Activated T-helper 2 cell treated with anti-CD3 and anti-CD28 coated beads, Interferon-gamma antibody, Interleukin-2, Interleukin-4, amounts not matched to agents 10 μg/mL and 5 μg/mL and 100 μg/mL, durations not matched to agents 14 hours and 24 hours and 36 hours (primary cell): ENCODE results near the gene PHACTR2. TPM values are rescaled to one million over a fixed set of nuclear protein-coding genes. Genes with fewer than 3 reads are reported as not detected.
"Not testable (repeated sequence)": the region's sequence is repeated elsewhere in the genome, so short reads cannot be mapped to it uniquely, and the experiment has no call there.

Experiments
- DNase-seq: peaks from one replicate; pipeline ENCODE4 v3.0.0; 2021; ENCODE audit warnings: low spot score
- H3K27ac Mint-ChIP-seq: one replicate; pipeline ENCODE4 v1.8.0; 2021; ENCODE audit warnings: mixed read lengths
- H3K27me3 Mint-ChIP-seq: one replicate; pipeline ENCODE4 v1.8.0; 2021; ENCODE audit warnings: low read depth, mixed read lengths
- H3K36me3 Mint-ChIP-seq: one replicate; pipeline ENCODE4 v1.8.0; 2021; ENCODE audit warnings: low read depth, mixed read lengths
- H3K4me1 Mint-ChIP-seq: one replicate; pipeline ENCODE4 v1.8.0; 2021; ENCODE audit warnings: low read depth, mixed read lengths
- H3K4me3 Mint-ChIP-seq: one replicate; pipeline ENCODE4 v1.8.0; 2021; ENCODE audit warnings: low read depth, mild to moderate bottlenecking, moderate library complexity, mixed read lengths
- H3K9me3 Mint-ChIP-seq: one replicate; pipeline ENCODE4 v1.8.0; 2021; ENCODE audit warnings: mixed read lengths
- intact Hi-C: fragments of 100-400 bp; cut with micrococcal nuclease; formaldehyde crosslinking; loops from one replicate; pipeline ENCODE4 v1.15.1; 2023
- total RNA-seq: library from RNA; stranded (reverse); gene quantifications from 2 replicates; pipeline ENCODE4 v1.2.3, GENCODE V29; 2022

Gene PHACTR2
- total RNA-seq, 1 donor from 2014 or later, result 45.4 TPM

- H3K9me3 Mint-ChIP-seq, result no peaks in the 10 kb centered on the region
- no peak for DNase-seq
- intact Hi-C loops, result no loop called here
Measured at GRCh38 chr6:143838395-143838794, 160.6 kb downstream of the PHACTR2 start.

DNA sequence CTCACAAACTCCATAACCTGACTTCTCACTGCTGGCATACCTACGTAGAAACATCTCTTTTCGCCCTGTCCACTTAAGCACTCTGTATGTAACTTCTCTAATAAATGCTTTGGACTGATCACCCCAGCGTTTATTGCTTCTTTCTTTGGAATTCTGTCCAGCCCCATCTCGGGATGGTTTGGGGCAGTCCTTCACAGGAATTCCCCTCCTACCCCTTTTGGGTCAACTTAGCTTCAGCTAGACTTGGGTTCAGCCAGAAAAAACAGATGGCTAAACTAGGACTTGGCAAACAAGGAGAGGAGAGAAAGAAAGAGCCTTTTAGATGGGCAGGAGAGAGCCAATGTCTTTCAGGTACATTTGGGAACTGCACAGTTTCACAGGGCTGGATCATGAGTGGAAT is 161.4 kb downstream of the PHACTR2 start:
- no peaks in the 10 kb centered on the region for H3K9me3 Mint-ChIP-seq
- DNase-seq, result no peak
- no peak overlapping the region for H3K27ac Mint-ChIP-seq
- H3K4me3 Mint-ChIP-seq, result no peak overlapping the region
- no peaks in the 10 kb centered on the region for H3K27me3 Mint-ChIP-seq
- intact Hi-C loops, result no loop called here
- peaks cover 9% of the 10 kb centered on the region for H3K4me1 Mint-ChIP-seq
- peaks cover 7% of the 10 kb centered on the region for H3K36me3 Mint-ChIP-seq

More at GRCh38 chr6:143838395-143838794, 160.6 kb downstream of the PHACTR2 start:
- Mint-ChIP-seq H3K4me1 (peaks cover 6% of the 10 kb centered on the region), H3K27me3 (no peaks in the 10 kb centered on the region), H3K36me3 (no peaks in the 10 kb centered on the region), H3K27ac (no peak overlapping the region), H3K4me3 (no peak overlapping the region)

DNA sequence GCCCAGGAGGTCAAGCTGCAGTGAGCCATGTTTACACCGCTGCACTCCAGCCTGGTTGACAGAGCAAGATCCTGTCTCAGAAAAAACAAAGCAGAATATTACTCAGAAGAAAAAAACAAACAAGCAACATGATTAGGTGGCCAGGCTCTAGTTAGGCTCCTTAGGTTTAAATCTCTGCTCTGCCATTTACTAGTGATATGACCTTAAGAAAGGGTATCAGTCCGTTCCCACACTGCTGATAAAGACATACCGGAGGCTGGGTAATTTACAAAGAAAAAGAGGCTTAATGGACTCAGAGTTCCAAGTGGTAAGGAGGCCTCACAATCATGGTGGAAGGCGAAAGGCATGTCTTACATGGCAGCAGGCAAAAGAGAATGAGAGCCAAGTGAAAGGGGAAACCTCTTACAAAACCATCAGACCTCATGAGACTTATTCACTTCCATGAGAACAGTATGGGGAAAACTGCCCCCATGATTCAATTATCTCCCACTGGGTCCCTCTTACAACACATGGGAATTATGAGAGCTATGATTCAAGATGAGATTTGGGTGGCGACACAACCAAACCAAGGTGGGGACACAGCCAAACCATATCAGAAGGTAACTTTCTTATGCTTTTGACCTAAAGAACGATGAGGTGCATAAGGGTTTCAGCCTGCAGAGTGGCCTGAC is 163.0 kb downstream of the PHACTR2 start:
- Mint-ChIP-seq H3K27ac (no peak overlapping the region), H3K4me3 (no peak overlapping the region), H3K27me3 (no peaks in the 10 kb centered on the region), H3K4me1 (peaks cover 13% of the 10 kb centered on the region), H3K9me3 (no peaks in the 10 kb centered on the region), H3K36me3 (peaks cover 20% of the 10 kb centered on the region)
- intact Hi-C loops, result loop anchor here (5.0 to 10.0 kb wide), 2 partner anchors 163 to 386 kb away; partner anchors contain the start of genes ADAT2, PEX3 and PHACTR2
- no peak for DNase-seq

- Mint-ChIP-seq H3K27me3 (no peaks in the 10 kb centered on the region), H3K27ac (peak overlapping the region; percentile 96), H3K36me3 (peaks cover 37% of the 10 kb centered on the region), H3K9me3 (no peaks in the 10 kb centered on the region), H3K4me1 (peaks cover 17% of the 10 kb centered on the region), H3K4me3 (peak overlapping the region; percentile 97)
- DNase-seq, result no peak
- intact Hi-C loops, result loop anchor here (2.0 to 10.0 kb wide), 4 partner anchors 14 to 388 kb away; partner anchors contain the start of genes ADAT2, PEX3 and PHACTR2
Measured at GRCh38 chr6:143842461-143842901, 164.7 kb downstream of the PHACTR2 start.

DNA sequence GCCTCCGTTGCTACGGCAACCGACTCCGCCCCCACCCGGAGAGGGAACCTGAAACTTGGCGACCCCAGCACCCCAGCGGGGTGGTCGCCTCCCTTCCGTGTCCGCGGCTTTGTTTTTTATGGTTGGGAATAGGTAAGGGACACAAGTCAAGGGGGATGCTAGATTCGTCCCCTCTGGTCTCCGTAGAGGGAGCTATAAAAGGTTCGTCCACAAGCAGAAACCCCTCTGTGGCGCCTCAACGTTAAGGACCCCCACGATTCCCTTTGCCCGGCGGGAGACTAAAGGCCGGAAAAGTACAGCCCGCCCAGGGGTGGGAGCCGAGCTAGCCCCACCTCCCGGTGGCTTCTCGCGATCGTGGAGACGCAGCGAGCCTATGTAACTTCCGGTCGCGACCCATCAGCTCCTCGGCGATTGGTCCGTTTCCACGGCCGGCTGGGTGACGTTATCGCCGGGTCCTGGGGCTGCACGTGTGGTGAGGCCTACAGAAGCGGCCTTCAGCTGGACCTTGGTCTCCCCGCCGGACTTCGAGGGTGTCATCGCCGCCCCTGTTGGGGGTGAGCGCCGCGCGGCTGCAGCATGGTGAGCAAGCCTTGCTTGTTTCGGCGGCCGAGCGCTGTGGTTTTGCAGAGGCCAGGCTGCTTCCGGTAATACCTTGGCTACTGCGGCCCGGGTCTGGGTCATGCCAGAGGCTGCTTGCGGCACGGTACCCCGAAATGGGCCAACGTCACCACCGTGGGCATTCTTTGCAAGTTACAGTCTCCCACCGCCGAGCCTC is 165.3 kb downstream of the PHACTR2 start, which contains the start of gene LTV1:
Gene LTV1 (plus strand): TSS at position 437 of the 775 bp plus-strand sequence. CDS start 140 bp downstream, at position 577.
- Mint-ChIP-seq H3K27ac (peak within 1 kb of the TSS; percentile 96), H3K4me1 (peaks cover 17% of the 10 kb centered on the region), H3K9me3 (no peaks in the 10 kb centered on the region), H3K27me3 (no peaks in the 10 kb centered on the region), H3K4me3 (peak within 1 kb of the TSS; percentile 97), H3K36me3 (peaks cover 42% of the 10 kb centered on the region)
- intact Hi-C loops, result loop anchor here (1.0 to 10.0 kb wide), 6 partner anchors 14 to 388 kb away; partner anchors contain the start of genes ADAT2, PEX3, PHACTR2 and SF3B5
- peak; percentile 90 for DNase-seq

- intact Hi-C loops, result loop anchor here (1.0 to 10.0 kb wide), 6 partner anchors 13 to 389 kb away; partner anchors contain the start of genes ADAT2, PEX3, PHACTR2 and SF3B5
- no peak for DNase-seq
- Mint-ChIP-seq H3K4me1 (peaks cover 22% of the 10 kb centered on the region), H3K27me3 (no peaks in the 10 kb centered on the region), H3K9me3 (no peaks in the 10 kb centered on the region), H3K36me3 (peaks cover 47% of the 10 kb centered on the region), H3K27ac (peak overlapping the region; percentile 96), H3K4me3 (peak overlapping the region; percentile 97)
Measured at GRCh38 chr6:143843677-143843999, 165.9 kb downstream of the PHACTR2 start.

GRCh38 chr6:143844006-143844405 is 166.2 kb downstream of the PHACTR2 start:
- Mint-ChIP-seq H3K9me3 (no peaks in the 10 kb centered on the region), H3K36me3 (peaks cover 51% of the 10 kb centered on the region), H3K27ac (peak overlapping the region; percentile 96), H3K4me3 (peak overlapping the region; percentile 97), H3K4me1 (peaks cover 25% of the 10 kb centered on the region), H3K27me3 (no peaks in the 10 kb centered on the region)
- no peak for DNase-seq
- intact Hi-C loops, result loop anchor here (5.0 to 10.0 kb wide), 2 partner anchors 167 to 389 kb away; partner anchors contain the start of genes ADAT2, PEX3 and PHACTR2

GRCh38 chr6:143845033-143845432 is 167.3 kb downstream of the PHACTR2 start:
- Mint-ChIP-seq H3K27me3 (no peaks in the 10 kb centered on the region), H3K36me3 (peaks cover 61% of the 10 kb centered on the region), H3K4me1 (peaks cover 34% of the 10 kb centered on the region), H3K9me3 (no peaks in the 10 kb centered on the region), H3K4me3 (no peak overlapping the region), H3K27ac (no peak overlapping the region)
- intact Hi-C loops, result loop anchor here (10.0 kb wide), 1 partner anchor 390 kb away; the partner anchor contains the start of genes ADAT2 and PEX3
- no peak for DNase-seq

DNA sequence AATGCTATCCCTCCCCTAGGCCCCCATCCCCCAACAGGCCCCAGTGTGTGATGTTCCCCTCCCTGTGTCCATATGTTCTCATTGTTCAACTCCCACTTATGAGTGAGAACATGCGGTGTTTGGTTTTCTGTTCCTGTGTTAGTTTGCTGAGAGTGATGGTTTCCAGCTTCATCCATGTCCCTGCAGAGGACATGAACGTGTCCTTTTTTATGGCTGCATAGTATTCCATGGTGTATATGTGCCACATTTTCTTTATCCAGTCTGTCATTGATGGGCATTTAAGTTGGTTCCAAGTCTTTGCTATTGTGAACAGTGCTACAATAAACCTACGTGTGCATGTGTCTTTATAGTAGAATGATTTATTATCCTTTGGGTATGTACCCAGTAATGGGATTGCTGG is 173.9 kb downstream of the PHACTR2 start:
- peaks cover 35% of the 10 kb centered on the region for H3K4me1 Mint-ChIP-seq

DNA sequence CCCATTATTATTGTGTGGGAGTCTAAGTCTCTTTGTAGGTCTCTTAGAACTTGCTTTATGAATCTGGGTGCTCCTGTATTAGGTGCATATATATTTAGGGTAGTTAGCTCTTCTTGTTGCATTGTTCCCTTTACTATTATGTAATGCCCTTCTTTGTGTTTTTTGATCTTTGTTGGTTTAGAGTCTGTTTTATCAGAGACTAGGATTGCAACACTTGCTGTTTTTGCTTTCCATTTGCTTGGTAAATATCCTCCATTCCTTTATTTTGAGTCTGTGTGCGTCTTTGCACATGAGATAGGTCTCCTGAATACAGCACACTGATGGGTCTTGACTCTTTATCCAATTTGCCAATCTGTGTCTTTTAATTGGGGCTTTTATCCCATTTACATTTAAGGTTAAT is 177.3 kb downstream of the PHACTR2 start:
- intact Hi-C loops, result loop anchor here (5.0 kb wide), 1 partner anchor 123 kb away; no protein-coding TSS in a partner anchor
- H3K36me3 Mint-ChIP-seq, result peaks cover 98% of the 10 kb centered on the region

More for the DNA sequence above, 173.9 kb downstream of the PHACTR2 start:
- intact Hi-C loops, H3K27ac Mint-ChIP-seq, H3K4me3 Mint-ChIP-seq, H3K27me3 Mint-ChIP-seq, DNase-seq: not testable (repeated sequence)
- H3K9me3 Mint-ChIP-seq, result peaks cover 44% of the 10 kb centered on the region
- peaks cover 98% of the 10 kb centered on the region for H3K36me3 Mint-ChIP-seq

GRCh38 chr6:143856762-143857161 is 179.0 kb downstream of the PHACTR2 start:
- H3K4me1 Mint-ChIP-seq, result peaks cover 29% of the 10 kb centered on the region
- H3K27ac Mint-ChIP-seq, H3K27me3 Mint-ChIP-seq, H3K4me3 Mint-ChIP-seq, DNase-seq: not testable (repeated sequence)
- H3K36me3 Mint-ChIP-seq, result peaks cover 96% of the 10 kb centered on the region
- peaks cover 34% of the 10 kb centered on the region for H3K9me3 Mint-ChIP-seq
- intact Hi-C loops, result loop anchor here (1.0 to 5.0 kb wide), 3 partner anchors 14 to 124 kb away; partner anchors contain the start of gene LTV1

More for the DNA sequence above, 177.3 kb downstream of the PHACTR2 start:
- Mint-ChIP-seq H3K4me1 (peaks cover 31% of the 10 kb centered on the region), H3K9me3 (peaks cover 44% of the 10 kb centered on the region)
- not testable (repeated sequence) for H3K27me3 Mint-ChIP-seq, H3K27ac Mint-ChIP-seq, DNase-seq, H3K4me3 Mint-ChIP-seq

DNA sequence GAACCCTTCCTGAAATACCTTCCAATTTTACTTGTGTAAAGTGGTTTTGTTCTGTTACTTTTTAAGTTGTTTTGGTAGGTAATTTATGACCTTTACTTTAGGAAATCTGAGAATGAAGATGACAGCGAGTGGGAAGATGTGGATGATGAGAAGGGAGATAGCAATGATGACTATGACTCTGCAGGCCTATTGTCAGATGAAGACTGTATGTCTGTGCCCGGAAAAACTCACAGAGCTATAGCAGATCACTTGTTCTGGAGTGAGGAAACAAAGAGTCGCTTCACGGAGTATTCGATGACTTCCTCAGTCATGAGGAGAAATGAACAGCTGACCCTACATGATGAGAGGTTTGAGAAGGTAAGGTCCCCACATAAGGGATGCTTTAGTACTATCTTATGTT is 179.9 kb downstream of the PHACTR2 start:
- Mint-ChIP-seq H3K4me1 (peaks cover 29% of the 10 kb centered on the region), H3K27ac (peak overlapping the region; percentile 53)
- intact Hi-C loops, result loop anchor here (1.0 to 5.0 kb wide), 3 partner anchors 15 to 125 kb away; partner anchors contain the start of gene LTV1

More for the DNA sequence above, 179.9 kb downstream of the PHACTR2 start:
- H3K36me3 Mint-ChIP-seq, result peaks cover 91% of the 10 kb centered on the region
- peaks cover 25% of the 10 kb centered on the region for H3K9me3 Mint-ChIP-seq
- H3K4me3 Mint-ChIP-seq, result no peak overlapping the region
- no peak for DNase-seq
- H3K27me3 Mint-ChIP-seq, result no peaks in the 10 kb centered on the region
